SH-SY5Y (cell line): ENCODE measurements around the gene PXYLP1.
A peak's percentile ranks its signal among the peaks of the same experiment; 100 is the strongest.

Experiments
- GATA2 ChIP-seq: IDR thresholded peaks from 2 replicates; pipeline ENCODE4 v1.6.1; 2011; ENCODE audit warnings: mild to moderate bottlenecking, low read depth, low read length
- GATA3 ChIP-seq: IDR thresholded peaks from 2 replicates; pipeline ENCODE4 v1.6.1; 2011; ENCODE audit warnings: low read depth, mild to moderate bottlenecking, low read length, moderate library complexity

Gene PXYLP1

DNA sequence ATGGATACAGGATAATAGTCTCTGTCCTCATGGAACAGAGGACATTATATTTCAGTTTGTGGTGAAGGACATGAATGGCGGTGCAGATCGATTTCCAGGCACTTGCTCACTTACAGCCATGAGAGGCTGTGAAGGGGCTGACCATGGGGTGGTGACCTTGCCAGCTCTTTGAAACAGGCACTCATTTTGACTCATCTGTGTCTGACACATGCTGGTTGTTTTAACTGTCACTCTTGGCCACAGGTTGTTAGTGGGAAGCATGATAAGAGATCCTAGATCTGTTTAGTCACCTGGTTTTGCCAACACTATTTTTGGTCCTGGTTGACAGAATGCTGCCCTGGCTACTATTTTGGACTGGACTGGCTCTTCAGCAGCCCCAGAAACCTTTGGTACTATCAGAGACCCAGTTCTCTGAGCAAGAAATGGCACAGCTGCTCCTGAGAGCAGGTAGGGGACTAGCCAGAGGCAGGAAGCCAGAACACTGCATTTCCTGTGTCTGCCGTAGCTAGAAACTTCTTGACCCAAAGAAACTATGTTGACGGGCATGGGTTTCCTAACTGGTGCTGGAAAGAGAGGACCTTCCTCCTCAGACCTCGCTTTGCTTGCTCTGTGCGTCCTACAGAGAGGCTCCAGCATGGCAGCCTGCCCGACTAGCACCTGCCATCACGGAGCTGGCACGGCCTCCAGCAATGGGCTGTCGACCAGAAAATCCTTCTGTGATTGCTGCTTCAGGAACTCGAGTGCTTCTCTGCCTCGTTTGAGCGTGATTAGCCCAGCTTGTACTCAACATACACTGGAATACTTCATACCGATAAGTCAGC is 6.3 kb downstream of the PXYLP1 start:
- TF ChIP-seq GATA2 (no peak), GATA3 (no peak)

DNA sequence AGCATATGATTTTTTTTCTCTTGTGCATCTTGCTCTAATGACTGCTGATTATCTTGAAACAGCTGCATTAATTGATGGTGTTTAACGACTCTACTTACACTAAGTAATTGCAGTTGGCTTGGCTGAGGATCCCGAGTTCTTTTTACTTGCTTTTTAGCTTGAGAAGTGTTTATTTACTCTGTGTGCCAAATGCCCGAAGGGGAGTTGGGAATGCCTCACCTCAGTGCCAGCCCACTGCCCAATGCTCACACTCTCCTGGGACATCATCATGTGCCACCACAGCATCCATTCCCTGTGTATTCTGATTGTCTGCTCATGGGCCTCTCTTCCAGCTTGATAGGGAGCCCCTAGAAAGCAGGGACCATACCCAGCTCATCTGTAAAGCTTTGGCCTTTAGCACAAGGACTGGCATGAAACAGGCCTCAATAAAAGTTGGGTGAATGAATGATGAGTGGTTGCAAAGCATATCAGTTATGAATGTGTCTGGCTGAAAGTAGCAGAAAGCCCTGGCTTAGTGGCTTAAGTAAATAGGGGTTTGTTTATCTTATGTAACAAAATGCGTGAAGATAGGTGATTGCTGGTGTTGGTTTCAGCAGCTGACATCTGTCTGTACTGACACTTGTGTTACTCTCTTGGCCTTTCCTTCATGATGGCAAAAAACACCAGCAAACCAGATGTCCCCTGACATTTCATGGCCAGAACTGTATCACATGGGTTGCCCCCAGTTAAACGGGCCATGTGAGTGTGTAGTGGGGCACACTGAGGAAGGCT is 8.1 kb downstream of the PXYLP1 start:
- TF ChIP-seq GATA2 (no peak), GATA3 (no peak)

DNA sequence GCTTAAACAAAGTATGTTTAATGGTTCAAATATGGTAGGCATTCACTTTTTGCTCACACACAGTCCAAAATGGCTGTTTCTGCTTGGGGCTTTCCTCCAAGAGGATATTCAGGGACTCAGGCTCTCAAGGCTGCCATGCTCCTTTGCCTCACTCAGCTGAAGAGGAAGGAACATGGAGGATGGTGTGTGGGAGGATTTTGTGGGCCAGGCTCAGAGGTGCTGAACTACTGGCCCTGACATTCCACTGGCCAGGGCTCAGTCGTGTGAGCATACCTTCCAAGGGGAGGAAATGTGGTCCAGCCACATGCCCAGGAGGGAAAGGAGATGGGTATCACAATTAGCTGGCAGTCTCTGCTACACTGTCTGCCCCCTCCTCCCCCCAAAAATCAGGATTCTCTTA is 8.7 kb downstream of the PXYLP1 start:
- TF ChIP-seq GATA3 (no peak), GATA2 (peak; percentile 41; the same call in 1 of the 2 replicates)

DNA sequence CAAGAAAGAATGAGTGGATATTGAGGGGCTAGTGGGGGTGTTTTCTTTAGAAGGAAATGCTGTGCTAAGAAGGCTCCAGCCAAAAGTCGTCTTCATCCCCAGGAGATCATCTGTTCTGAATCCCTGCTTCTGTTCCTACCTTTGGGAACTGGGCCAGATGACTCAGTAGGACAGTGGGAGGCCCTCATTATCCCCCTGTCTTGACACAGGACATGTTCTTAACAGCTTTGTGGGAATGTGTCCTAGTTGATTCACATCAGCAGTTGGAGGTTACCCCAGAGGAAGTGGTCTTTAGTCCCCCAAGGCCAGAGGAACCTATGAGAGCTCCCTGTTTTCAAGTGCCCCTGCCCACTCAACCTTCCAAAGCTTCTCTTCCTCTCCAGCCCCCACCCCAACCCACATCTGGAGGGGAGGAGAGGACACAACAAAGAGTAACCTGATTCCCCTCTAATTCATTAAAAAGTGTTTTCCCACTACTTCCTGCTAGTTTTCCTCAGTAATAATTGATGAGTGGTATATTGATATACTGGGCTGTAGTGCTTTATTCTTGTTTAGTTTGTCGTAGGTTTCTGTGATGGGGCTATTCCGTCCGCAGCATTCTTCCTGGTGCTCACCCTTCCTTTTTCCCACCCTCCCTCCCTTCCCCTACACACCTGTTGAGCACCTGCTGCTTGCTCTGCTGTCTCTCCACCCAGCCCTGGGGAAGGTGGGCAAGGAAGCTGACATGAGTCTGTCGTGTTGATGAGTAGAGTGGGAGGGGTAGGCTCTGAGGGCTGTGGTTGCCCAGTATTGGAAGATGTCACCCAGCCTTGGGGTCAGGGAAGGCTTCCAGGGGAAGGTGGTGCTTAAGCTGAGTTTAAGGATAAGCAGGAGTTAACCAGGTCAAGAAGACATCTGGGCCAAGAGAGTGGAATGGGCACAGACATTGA is 9.3 kb downstream of the PXYLP1 start:
- TF ChIP-seq GATA3 = no peak
- TF ChIP-seq GATA2 = no peak

DNA sequence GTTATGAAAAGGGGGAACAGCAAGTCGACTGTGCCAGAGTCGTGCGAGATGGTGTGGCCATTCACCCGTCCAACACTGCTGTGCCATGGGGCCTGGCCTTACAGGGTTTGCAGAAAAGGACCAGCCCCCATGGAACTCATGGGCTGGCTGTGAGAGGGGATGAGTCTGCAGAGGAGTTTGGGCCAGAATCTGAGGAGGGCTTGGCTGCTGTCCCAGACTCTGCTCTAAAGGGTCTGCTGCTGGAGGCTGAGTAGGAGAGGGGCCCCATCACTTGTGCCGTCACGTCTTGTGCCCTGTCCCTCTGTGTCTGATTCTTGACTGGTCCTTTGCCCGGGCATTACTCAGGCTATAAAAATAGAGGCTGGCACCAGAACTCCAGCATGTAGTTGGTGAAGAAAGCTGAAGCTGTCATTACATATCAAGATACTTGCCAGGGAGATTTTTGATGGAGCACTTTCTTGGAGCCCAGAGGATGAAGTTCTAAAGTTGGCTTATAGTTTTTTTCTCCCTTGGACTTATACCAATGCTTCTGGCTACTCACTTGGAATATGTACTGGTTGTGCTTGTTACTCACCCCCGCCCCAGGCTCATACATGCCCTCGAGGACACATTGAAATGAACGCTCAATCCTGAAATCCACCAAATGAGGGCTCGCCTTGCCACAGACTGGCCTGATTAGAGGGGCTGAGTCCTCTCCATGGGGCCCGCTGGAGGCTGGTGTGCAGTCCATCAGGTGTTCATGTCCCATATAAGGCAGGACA is 10.2 kb downstream of the PXYLP1 start:
- no peak for TF ChIP-seq GATA2
- TF ChIP-seq GATA3 = no peak

DNA sequence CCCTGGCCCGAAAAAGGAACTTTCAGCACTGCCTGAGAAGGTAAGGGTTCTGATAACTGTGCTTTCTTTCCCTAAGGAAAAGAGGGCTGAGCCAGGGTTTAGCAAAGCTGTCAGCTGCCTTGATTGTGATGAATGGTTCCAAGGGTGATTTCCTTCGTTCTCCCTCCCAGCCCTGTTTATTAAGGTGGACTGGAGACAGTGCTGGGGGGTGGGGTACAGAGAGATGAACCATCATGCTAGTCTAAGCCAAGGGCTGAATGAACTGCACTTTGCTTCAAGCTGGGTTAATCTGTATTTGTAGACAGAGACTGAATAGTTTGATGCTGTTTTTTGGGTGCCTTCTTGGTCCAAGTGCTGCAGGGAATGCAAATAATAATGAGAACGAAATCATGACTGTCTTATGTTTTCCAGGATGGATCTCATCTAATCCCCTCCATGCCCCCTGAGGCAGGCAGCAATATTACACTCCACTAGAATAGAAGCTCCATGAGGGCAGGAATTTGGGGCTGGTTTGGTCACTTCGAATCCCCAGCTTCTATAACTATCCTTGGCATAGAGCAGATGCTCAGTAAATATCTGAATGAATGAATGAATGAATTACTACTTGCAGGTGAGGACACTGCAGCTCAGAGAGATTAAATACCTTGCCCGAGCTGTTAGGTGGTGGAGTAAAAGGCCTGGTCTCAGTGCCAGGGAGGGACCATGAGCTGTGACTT is 10.9 kb downstream of the PXYLP1 start:
- TF ChIP-seq GATA3 (no peak), GATA2 (no peak)

DNA sequence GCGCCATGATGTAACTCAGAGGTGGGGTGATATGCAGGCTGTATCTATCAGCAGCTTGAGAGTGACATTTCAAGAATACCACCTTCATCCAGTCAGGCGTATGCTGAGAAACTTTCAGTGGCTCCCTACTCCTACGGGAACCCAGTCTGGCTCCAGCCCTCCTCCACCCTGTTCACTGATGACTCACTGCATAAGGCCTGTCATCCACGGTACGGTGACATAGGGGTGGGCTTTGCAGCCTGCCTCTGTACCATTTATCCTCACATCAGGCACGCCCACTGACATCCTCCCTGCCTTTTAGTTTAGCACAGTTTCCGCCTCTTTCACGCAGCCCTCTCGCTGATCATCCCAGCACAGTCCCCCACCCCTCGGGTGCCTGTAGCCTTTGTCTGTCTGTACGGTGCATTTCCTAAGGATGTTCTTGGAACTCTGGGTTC is 11.7 kb downstream of the PXYLP1 start:
- no peak for TF ChIP-seq GATA3
- TF ChIP-seq GATA2 = no peak

DNA sequence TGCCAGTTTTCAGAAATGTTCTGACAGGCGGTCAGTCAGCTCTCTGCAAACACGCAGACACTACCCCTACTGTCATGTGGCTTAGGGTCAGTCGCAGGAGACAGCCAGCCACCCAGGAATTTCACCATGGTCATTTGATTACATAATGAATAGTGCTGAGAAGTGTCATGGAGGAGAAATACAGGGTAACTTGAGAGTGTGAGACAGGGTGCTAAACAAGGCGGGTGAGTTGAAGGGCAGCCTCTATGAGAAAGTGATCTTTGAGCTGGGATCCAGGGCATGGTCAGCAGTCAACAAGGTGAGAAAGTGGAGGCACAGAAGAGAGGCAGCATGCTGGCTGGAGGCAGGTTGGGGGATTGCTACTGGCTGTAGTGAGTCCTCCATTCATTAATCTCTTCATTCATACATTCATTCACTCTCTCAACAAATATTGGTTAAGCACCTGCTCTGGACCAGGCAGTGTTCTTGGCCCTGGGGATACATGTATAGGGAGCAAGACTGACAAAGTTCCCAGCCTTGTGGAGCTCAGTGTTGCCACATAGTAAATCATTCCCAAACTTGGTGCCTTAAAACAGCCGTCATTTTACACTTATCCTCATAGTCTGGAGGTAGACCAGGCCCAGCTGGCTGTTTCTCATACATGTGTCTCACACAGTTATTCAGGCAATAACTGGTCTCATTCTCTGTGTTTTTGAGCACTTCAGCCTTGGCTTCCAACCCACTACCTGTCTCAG is 14.8 kb downstream of the PXYLP1 start:
- TF ChIP-seq GATA3 = no peak
- no peak for TF ChIP-seq GATA2

DNA sequence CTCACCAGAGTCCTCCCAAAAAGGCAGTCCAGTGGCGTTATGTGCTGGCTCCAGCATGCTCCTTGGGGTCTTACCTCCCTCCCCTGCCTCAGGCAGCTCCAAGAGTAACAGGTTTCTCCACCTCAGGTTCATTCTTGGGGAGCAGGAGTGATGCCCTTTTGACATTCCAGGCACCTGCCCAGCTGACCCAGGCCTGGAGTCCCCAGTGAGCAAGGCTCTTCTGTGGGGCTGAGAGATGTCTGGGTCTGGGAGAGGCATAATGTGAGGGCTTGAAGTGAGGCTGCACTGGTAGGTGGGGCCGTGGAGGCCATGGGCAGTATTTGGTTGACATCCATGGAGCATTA is 15.3 kb downstream of the PXYLP1 start:
- TF ChIP-seq GATA3 (no peak), GATA2 (no peak)

DNA sequence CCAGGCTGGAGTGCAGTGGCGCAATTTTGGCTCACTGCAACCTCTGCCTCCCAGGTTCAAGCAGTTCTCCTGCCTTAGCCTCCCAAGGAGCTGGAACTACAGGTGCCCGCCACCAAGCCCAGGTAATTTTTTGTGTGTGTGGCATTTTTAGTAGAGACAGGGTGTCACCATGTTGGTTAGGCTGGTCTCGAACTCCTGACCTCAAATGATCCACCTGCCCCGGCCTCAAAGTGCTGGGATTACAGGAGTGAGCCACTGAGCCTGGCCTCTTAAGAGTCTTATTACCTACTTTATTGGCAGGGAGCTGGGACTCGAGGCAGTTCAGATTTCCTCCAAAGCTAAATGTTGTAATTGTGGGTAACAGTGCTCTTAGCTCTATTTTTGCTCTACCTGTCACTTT is 16.4 kb downstream of the PXYLP1 start:
- TF ChIP-seq GATA3 = no peak
- TF ChIP-seq GATA2 = no peak

DNA sequence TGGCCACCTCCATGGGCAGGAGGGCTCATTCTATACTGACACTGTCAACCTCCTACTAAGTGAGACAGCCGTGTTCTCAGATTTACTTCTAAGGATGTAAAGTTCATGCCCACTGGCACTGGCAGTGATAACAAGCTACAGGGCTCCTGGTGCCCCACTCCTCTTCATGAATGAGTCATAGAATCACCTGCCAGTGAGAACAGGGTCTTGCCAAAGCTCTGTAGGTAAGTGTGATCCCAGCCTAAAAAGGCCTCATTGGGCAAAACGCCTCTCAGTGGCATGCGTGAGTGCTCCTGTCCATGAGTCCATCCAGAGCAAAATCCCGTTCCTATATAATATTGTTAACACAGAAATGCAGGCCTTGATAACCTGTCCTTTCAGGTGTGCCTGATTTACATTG is 17.4 kb downstream of the PXYLP1 start:
- TF ChIP-seq GATA3 (no peak), GATA2 (no peak)

DNA sequence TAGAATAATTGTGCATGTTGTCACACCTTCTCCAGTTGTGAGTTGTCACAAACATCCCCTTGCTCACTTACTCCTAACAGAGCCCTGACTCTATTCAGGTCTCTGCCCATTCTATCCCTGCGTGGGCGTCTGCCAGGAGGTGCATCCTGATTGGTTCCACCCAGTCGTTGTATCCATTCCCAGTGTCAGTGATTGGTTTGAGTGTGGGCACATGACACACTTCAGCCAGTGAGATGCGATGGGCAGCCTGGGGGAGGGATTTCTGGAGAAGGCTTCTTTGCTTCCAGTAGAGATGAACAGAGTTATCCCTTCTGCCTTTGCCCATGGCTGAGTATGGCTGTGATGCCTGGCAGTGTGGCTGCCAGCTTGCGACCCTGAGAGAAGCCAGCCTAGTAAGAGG is 18.7 kb downstream of the PXYLP1 start:
- no peak for TF ChIP-seq GATA2
- no peak for TF ChIP-seq GATA3
